Putamen (tissue), 1 donor: ENCODE results near the gene ERP27.

Experiments used
- DNase-seq: peaks from one replicate; pipeline ENCODE4 v3.0.0-alpha.2; 2016; ENCODE audit warnings: low spot score

Gene ERP27

DNA sequence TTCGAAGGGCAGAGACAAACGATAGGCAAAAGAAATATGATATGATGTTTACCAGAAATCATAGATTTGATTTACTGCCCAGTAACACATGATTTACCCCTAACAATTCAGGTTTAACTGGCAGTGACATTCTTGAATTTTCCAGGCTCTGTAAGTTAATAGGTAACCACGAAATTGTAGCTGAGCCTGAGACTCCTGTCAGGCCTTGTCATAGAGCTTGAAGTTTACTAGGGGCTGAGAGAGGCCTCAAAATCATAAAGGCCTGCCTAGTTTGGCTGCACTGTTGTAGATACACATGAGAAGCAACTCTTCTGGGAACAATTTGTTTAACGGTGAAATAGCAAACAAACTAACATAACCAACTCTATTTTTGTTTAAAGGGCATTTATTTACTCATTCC, 3.3 kb downstream of the ERP27 start:
- no peak for DNase-seq

DNA sequence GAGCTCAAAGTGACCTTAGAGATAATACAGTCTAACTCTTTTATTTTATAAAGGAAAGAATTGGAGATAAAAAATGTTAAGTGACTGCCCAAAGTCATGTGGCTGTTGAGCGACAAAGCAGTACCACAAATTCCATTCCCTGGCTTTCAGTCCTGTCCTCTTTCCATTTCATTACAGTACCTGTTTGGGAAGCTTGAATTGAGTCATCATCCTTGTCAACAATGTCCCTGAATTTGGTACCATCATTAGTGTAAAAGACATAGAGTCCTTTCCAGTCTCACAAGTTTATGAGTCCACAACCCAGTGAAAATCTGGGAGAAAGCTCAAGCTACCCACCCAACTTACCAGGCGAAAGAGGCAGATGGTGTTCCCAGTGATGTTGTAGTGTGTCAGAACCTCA, 3.8 kb downstream of the ERP27 start:
- DNase-seq, result no peak

DNA sequence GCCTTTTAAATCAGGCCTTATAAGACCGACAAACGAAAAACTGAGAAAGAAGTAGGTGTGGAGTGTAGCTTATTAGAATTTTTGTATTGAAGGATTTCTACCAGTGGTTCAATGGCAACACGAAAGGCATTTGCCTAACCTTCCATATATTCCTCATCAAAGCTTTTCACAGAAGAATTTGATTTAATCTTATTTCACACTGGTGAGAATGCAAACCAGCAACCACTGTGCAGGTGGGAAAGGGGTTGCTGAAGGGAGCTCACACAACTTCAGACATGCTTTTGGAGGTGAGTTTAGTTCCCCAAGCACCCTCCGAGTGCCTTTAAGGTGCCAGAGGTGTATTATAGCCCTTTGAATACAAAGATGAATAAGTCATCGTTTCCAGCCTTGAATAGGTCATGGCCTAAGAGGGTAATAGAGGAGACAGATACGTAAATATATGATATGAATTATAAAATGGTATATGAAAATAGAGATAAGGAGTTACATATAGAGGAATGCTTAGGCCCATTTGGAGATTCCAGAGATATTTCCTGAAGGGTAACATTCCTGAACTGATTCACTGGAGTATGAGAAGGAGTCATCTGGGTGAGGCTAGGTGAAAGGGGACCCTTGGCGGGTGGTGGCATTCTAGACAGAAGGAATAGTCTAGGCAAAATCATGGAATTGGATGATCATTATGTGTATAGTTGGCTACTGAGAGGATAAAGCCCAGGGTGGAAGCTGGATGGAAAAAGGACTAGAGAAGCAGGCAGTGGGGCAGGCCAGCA, 6.4 kb downstream of the ERP27 start:
- DNase-seq, result no peak

DNA sequence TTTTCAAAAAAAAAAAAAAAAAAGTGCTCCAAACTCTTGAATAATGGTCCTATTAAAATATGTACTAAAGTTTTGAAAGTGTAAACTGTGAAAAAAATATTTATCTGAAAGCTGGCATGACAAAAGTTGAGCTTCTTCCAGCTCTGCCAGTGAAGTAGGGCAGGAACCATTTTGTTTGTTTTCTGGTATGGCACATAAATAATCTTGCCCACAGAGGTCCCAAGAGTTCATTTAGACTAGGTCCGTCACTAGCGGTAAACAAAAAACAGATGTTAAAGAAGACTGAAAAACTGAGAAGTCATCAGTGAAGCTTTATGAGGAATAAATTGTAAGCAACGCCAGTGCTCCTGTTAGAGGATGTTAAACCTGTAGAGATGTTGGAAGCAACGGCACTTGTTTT, 7.0 kb downstream of the ERP27 start:
- no peak for DNase-seq

DNA sequence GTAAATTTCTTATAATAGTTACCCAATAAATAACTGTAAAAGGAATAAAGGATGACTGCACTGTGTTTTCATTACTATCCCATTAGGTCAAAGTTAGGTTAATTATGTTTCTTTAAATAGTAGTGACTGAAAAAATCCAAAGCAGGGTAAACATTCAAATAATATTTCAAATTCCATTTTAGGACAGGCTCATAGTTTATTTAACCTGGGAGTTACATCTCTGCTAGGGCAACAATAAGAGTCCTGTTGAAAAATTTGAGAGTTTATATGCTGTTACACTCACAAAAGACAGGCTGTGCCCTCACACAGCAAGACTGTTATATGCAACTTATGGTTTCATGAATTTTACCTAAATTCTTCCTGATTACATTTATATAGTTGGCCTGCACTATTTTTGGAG, 8.0 kb downstream of the ERP27 start:
- no peak for DNase-seq

DNA sequence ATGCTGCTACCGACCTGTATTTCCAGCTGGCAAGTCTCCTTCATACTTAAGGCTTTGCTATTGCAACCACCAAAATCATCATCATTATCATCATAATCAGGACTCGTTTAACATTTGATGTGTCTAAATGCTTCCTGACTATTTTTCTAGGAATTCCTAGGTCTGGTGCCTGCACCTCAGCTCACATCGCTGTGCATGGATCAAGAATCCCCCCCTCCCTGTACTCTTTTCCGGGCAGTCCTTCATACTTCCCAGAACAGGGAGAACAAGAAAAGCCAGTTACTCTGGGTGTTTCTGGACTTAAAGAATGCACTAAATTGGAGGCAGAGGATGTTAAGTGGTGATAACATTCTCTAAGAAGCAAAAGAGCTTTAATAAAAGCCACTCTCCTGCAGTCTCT, 9.4 kb downstream of the ERP27 start:
- no peak for DNase-seq

DNA sequence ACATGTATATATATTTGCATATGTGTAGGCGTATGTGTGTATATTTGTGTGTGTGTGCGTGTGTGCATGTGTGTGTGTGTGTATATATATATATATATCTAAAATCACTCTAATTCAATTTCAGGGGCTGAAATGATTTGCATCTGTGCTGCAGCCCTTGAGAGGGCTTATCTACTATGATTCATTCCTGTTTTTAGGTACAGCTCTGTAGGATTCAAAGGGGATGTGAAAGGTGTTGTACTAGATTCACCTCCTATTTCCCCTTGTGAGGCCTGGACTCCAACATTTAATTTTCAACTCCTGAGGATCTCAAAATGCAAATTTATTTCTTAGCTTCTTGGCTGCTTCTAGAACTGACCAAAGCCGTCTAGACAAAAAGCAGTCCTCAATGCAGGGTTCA, 11.1 kb downstream of the ERP27 start:
- DNase-seq, result no peak

DNA sequence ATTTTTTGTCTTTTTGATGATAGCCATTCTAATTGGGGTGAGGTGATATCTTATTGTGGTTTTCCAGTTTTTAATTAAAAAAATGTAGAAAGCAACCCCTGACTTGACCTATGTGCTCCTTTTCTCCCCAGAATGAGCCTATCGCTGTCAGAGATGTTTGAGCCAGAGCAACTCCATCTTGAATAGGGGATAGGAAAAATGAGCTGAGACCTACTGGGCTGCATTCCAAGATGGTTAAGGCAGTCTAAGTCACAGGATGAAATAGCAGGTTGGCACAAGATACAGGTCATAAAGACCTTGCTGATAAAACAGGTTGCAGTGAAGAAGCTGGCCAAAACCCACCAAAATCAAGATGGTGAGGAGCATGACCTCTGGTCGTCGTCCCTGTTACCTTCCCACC, 13.8 kb downstream of the ERP27 start:
- no peak for DNase-seq

DNA sequence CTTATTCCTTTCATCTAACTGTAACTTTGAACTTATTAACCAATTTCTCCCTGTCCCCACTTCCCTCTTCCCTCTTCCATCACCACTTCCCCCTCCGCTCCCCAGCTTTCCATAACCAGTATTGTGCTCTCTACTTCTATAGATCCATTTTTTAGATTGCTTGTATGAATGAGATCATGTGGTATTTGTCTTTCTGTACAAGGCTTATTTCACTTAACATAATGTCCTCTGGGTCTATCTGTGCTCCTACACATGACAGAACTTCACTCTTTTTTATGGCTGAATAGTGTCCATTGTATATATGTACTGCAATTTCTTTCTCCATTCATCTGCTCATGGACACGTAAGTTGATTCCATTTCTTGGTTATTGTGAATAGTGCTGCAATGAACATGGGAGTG, 14.4 kb downstream of the ERP27 start:
- DNase-seq, result no peak

DNA sequence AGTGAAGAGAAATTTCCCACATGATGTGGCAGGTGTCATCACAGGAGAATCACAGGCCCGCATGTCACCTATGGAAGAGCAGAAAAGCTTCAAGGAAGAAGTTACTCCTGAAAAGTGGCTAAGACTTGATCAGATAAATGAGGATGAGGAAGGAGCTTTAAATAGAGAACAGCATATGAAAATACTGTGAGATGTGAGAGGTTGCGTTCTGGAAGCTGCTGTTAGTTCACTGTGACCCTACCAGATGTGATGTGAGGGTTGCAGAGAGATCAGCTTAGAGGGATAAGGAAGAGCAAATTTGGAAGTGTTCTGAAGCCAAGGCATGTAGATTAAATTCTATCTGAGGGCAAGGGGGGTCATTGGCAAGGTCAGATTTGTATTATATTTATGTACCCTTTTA, 17.1 kb downstream of the ERP27 start:
- no peak for DNase-seq

DNA sequence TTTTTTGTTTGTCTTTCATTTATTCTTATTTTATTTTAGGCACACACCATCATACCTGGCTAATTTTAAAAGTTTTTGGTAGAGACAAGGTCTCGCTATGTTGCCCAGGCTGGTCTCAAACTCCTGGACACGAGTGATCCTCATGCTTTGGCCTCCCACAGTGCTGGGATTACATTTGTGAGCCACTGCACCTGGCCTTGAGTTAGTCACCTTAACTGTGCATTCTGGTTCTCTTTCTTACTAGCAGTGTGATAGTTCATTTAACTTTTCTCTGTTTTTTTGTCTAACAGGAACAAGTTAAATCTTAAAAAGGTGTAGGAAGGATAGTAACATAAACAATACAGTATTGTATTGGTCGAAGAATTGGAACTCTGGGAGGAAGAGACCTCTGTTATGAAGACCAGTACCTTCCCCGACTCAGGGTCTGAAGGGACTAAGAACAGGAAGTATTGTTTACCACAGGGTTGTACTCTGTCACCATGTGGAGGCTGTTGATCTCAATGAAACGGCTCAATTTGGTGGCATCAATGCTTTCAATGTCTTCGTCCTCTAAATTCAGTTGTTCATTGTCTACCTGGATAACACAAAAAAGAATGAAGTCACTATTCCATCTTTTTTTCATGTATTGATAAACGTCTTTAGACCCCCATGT, 17.7 kb downstream of the ERP27 start:
- no peak for DNase-seq

DNA sequence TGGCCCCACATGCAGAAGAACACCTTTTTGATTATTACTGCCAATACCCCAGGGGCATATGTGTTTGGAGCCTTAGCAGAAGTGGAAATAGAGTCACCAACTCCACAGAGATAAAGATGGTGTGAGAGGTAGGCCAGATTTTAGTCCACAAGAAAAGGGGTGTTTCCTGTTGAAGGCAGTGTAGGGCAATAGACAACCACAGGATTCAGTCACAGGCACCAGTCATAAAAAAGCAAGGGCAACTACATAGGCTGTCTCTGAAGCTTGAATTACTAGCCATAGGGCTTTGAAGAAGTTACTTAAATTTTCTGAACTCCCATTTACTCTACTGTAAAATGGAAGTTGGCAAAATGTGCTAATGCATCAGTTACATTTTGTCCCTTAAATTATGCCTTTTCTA, 18.9 kb downstream of the ERP27 start:
- DNase-seq, result no peak

DNA sequence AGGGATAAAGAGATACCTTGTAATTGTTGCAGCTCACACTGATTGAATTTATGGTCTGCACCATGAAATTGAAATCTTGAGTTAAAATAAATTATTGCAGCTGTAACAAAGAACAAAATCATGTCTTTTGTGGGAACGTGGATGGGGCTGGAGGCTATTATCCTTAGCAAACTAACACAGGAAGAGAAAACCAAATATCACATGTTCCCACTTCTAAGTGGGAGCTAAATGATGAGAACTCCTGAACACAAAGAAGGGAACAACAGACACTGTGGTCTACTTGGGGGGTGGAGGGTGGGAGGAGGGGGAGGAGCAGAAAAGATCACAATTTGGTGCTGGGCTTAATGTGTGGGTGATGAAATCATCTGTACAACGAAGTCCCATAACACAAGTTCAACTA, 22.6 kb downstream of the ERP27 start:
- DNase-seq, result no peak

DNA sequence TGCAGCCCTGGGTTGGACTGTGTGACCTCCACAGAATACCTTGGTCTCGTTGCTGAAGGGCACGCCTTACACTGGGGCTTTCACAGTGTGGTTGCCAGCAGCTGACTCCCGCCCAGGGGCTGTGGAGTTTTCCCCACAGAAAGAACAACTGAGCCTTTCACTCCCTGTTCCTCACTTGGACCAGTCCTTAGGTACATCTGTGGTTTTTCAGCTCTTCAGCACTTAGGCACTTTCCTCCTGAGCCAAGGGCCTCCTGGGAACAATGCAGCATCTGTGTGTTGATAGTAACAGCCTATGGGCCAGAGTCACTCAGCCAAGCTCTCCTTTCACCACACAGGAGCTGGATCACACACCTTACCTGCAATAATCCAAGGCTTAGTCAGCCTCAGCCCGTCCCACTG, 25.0 kb downstream of the ERP27 start:
- no peak for DNase-seq

DNA sequence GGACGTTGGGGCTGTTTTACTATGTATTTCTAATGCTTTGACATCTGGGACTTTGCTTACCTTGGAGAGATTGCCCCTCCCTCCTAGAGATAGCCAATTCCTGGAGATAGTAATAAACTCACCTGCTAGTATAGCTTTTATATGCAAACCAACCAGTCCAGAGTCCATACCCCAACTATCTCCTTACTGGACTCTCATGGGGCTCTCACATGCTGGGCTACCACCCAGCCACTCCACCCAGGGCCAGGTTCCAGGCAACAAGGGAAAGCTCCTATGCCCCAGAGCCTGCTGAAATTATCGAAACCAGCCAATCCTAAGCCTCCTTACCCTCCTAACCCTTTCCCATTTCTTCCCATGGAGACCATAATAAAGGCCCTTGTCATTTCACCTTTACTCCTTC, 27.2 kb downstream of the ERP27 start:
- no peak for DNase-seq

DNA sequence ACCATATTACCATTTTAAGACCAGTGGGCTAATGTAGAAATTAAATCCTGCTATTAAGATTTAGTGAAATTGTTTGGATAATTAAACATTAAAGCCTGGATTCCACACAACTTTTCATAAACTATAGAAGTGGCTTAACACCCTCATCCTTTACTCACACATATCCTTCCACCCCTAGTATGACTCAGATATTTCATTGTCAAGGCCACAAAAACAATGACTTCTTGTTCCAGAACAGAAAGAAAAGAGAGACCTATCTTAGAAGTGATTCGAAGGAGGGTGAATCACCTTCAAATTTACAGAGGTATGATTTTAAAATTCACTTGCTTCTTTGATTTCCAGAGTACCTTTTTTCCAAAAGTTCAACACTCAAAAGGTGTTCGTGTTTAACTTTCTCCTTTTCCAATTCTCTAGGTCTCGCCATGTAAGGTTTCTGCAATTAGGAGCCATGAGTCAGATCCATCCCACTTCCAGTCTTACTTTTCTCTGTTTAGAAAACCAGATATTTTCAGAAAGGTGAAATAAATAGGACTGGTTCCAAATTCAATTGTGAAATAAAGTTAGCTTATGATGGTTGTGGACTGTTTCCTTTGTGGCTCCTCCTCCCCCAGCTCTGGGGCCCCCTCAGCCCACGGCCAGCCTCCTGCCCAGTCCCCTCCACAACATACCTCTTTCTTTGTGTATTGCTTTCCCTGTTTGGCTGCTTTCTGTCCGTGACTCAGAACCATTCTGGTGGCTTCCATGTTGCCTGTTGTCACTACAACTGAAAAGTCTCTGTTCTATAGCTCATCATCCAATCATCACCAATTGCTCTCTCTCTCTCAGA, 28.0 kb downstream of the ERP27 start:
- no peak for DNase-seq

DNA sequence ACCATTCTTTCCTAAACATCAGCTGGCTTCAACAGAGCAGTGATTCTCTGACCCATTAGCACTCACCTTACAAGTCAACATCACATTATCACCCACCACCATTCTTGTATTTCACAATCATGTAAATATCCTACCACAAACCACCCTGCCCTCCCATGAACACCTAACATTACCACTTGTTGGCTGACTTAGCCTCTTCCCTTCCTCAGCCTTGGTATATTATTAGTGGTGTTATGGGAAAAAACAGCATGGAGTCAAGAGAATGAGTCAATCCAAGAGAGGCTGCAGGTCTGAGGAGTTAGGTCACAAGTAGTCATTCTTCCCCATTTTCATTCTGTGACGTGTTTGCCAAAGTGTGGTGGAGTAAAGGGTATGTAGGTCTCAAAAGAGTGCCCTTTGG, 30.4 kb downstream of the ERP27 start:
- no peak for DNase-seq

DNA sequence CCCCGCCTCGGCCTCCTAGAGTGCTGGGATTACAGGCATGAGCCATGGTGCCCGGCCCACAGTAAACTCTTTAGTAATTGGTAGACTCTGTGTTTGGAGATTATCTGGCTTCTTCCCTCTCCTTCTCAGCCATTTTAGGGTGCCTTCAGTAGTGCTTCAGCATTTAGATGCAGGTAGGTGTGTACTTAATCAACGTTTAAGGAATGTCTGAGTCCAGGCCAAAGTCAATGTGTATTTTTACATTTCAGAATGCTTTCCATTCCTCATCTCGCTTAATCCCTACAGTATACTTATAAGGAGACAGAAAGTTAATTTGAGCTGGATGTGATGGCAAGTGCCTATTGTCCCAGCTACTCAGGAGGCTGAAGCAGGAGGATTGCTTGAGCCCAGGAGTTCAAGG, 32.2 kb downstream of the ERP27 start:
- DNase-seq, result no peak

DNA sequence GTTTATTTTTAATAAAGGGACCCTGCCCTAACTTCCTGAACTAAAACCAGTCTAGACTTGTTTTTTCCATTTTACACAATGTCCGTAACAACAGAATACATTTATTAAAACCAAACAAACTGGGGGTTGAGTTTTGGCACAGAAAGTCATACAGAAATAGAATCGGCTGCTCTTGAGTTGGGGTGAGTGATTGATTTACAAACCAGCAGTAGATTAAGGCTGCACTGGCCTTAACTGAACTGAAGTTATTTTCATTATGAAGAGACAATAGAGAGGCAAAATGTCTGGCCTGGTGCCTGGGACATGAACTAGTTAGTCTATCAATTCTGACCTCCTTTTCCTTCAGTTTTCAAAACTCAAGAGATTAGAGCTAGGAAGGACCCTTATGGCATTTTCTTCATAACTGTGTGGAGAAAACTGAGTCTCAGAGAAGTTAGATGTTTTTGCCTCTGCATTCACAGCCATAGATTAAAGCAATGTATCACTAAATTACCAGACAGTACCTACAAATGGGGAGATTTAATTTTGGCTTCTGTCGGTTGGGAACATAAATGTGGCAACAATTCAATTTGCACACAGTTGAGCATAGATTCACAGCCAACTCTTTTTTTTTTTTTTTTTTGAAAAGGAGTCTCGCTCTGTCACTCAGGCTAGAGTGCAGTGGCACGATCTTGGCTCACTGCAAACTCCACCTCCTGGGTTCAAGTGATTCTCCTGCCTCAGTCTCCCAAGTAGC, 32.9 kb downstream of the ERP27 start:
- DNase-seq, result no peak

DNA sequence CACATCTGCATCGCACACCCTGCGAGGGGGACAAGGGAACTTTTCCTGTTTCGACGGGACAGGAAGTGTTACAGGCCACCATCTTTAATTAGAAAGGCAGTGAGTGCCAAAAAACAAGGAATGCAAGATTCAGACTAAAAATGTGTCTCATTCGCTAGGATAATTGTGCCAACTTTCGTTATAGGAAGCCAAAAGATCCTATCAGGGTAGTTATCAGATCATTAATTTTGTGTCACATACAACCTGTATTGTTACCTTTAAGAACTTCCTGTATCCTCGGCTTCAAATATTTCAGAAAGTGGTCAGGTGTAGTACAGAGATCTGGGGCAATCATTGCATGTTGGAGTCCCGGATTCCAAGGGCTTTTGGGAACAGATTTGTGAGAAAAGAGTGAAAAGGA, 33.5 kb downstream of the ERP27 start:
- DNase-seq, result no peak

DNA sequence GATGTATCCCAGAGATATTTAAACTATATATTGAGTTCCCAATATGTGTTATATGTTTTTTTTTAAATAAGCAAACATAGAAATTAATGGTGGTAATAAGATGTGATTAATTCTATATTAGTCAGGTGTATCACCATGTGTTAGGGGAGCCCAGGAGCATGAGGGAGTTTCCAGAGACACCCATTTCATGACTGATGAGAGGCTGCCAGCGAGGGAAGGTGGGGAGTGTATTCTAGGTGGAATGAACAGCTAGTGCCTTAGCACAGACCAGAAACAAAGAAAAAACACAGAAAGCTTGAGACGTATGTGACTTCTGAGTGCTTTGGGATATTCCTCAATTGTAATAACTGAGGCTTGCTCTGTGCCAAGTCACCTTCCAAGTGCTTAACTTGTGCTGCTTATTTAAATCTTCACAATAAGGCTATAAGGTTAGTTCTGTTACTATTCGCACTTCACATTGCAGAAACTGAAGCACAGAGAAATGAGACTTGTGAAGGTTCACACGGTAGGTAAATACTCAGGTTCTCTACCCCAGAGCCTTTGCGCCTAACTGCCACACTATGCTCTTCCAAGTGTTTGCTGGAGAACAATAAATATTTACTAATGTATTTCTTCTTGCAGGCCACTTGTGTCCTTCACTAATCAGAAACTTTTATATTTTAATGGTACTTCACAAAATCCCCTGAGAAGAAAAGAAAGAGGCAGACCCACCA, 34.8 kb downstream of the ERP27 start:
- DNase-seq, result no peak

DNA sequence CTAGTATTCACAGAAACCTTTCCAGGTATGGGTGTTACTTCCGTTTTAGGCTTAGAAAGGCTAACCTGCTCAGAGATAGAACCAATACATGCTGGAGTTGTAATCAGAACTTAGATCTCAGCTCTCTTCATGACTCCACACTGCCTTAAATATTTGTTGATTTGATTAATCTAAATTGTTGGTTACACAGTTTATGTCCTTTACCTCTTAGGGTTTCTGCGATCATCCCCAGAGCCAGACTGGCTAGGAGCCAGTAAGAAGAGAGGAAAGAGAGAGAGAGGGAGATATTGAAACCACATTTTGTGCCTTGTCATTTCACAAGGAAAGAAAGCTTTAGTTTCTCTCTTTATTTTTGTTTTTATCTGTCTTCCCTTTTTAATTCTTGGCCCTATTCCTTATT, 35.9 kb downstream of the ERP27 start:
- DNase-seq, result no peak
